Endothelial cell (in vitro differentiated cells): ENCODE data around the gene TGIF2. TPM values are rescaled to one million over a fixed set of nuclear protein-coding genes. Genes with fewer than 3 reads are reported as not detected.

Source experiments
- DNase-seq: peaks from one replicate; pipeline ENCODE4 v3.0.0; 2021; ENCODE audit warnings: low spot score
- H3K27ac Mint-ChIP-seq: one replicate; pipeline ENCODE4 v1.8.0; 2021; ENCODE audit warnings: mixed read lengths, inconsistent platforms; ENCODE audit not compliant: unreplicated experiment
- H3K27me3 Mint-ChIP-seq: one replicate; pipeline ENCODE4 v1.8.0; 2021; ENCODE audit warnings: mild to moderate bottlenecking, moderate library complexity, mixed read lengths, inconsistent platforms; ENCODE audit not compliant: unreplicated experiment
- H3K36me3 Mint-ChIP-seq: one replicate; pipeline ENCODE4 v1.8.0; 2021; ENCODE audit warnings: mild to moderate bottlenecking, low read depth, mixed read lengths, inconsistent platforms; ENCODE audit not compliant: unreplicated experiment
- H3K4me1 Mint-ChIP-seq: one replicate; pipeline ENCODE4 v1.8.0; 2021; ENCODE audit warnings: mild to moderate bottlenecking, mixed read lengths, inconsistent platforms; ENCODE audit not compliant: unreplicated experiment
- H3K4me3 Mint-ChIP-seq: one replicate; pipeline ENCODE4 v1.8.0; 2021; ENCODE audit warnings: mild to moderate bottlenecking, mixed read lengths, inconsistent platforms; ENCODE audit not compliant: unreplicated experiment
- H3K9me3 Mint-ChIP-seq: one replicate; pipeline ENCODE4 v1.8.0; 2021; ENCODE audit warnings: mixed read lengths, inconsistent platforms; ENCODE audit not compliant: unreplicated experiment
- CTCF ChIP-seq: fragments of 200-600 bp; sonication (generic); IDR thresholded peaks from one replicate; pipeline ENCODE4 v1.5.0; 2021; ENCODE audit warnings: antibody characterized with exemption; ENCODE audit not compliant: unreplicated experiment
- total RNA-seq: library from RNA; stranded (reverse); fragmentation: NEBNext Ultra II Directional; extraction: Animal tissue kit (Norgen Biotek cat#: 25700); gene quantifications from one replicate; pipeline ENCODE4 v1.2.1, GENCODE V29; 2021; ENCODE audit not compliant: unreplicated experiment

Gene TGIF2
- total RNA-seq, 1 donor from 2014 or later: 43.7 TPM

GRCh38 chr20:36543184-36544133 lies 29.9 kb upstream of the TGIF2 start:
- Mint-ChIP-seq H3K27me3 (peaks cover 20% of the 10 kb centered on the region), H3K9me3 (no peaks in the 10 kb centered on the region), H3K4me3 (no peak overlapping the region), H3K4me1 (peaks cover 18% of the 10 kb centered on the region), H3K36me3 (peaks cover 3% of the 10 kb centered on the region), H3K27ac (peak overlapping the region; percentile 53)
- DNase-seq: no peak
- TF ChIP-seq CTCF: no peak

GRCh38 chr20:36544134-36545018 lies 29.0 kb upstream of the TGIF2 start:
- no peak for TF ChIP-seq CTCF
- no peaks in the 10 kb centered on the region for H3K9me3 Mint-ChIP-seq
- DNase-seq: no peak
- H3K4me1 Mint-ChIP-seq: peaks cover 18% of the 10 kb centered on the region
- H3K36me3 Mint-ChIP-seq: peaks cover 7% of the 10 kb centered on the region
- no peak overlapping the region for H3K27ac Mint-ChIP-seq
- H3K4me3 Mint-ChIP-seq: no peak overlapping the region
- peaks cover 23% of the 10 kb centered on the region for H3K27me3 Mint-ChIP-seq

GRCh38 chr20:36546111-36546736 lies 27.2 kb upstream of the TGIF2 start:
- no peaks in the 10 kb centered on the region for H3K9me3 Mint-ChIP-seq
- no peak overlapping the region for H3K27ac Mint-ChIP-seq

More at GRCh38 chr20:36546111-36546736, 27.2 kb upstream of the TGIF2 start:
- Mint-ChIP-seq H3K27me3 (peaks cover 20% of the 10 kb centered on the region), H3K4me1 (peaks cover 12% of the 10 kb centered on the region), H3K36me3 (peaks cover 7% of the 10 kb centered on the region), H3K4me3 (no peak overlapping the region)
- no peak for TF ChIP-seq CTCF
- DNase-seq: no peak
